ENCODE measurements around the gene MROH2B.
"Not testable (repeated sequence)": the region's sequence is repeated elsewhere in the genome, so short reads cannot be mapped to it uniquely, and the experiment has no call there.

The MROH2B gene

GRCh38 chr5:41071242-41071641, at the start of gene MROH2B:
Gene MROH2B (minus strand): TSS chr5:41071342. CDS start chr5:41070852, 490 bp downstream.
- DNase-seq = no peak

GRCh38 chr5:41120600-41120999, 49.5 kb upstream of the MROH2B start:
- DNase-seq = no peak

- DNase-seq = no peak
Observed at GRCh38 chr5:41118177-41118576, 47.0 kb upstream of the MROH2B start.

- DNase-seq = no peak
Observed at GRCh38 chr5:41115281-41115680, 44.1 kb upstream of the MROH2B start.

- no peak for DNase-seq
Observed at GRCh38 chr5:41112486-41113455, 41.6 kb upstream of the MROH2B start.

GRCh38 chr5:41109186-41109585, 38.0 kb upstream of the MROH2B start:
- DNase-seq = no peak

- DNase-seq = no peak
Observed at GRCh38 chr5:41102341-41102740, 31.2 kb upstream of the MROH2B start.

GRCh38 chr5:41097642-41098041, 26.5 kb upstream of the MROH2B start:
- DNase-seq = no peak

- no peak for DNase-seq
Observed at GRCh38 chr5:41095324-41096101, 24.4 kb upstream of the MROH2B start.

- no peak for DNase-seq
Observed at GRCh38 chr5:41094871-41095270, 23.7 kb upstream of the MROH2B start.

GRCh38 chr5:41093803-41094202, 22.7 kb upstream of the MROH2B start:
- no peak for DNase-seq

- no peak for DNase-seq
Observed at GRCh38 chr5:41087461-41087860, 16.3 kb upstream of the MROH2B start.

- DNase-seq = no peak
Observed at GRCh38 chr5:41083306-41083705, 12.2 kb upstream of the MROH2B start.

- DNase-seq = no peak
Observed at GRCh38 chr5:41071975-41072374, 833 bp upstream of the MROH2B start.

GRCh38 chr5:41067714-41068568, 3.2 kb downstream of the MROH2B start:
- no peak for DNase-seq

- no peak for DNase-seq
Observed at GRCh38 chr5:41065691-41066335, 5.3 kb downstream of the MROH2B start.

- no peak for DNase-seq
Observed at GRCh38 chr5:41057940-41058339, 13.2 kb downstream of the MROH2B start.

GRCh38 chr5:41057231-41057630, 13.9 kb downstream of the MROH2B start:
- DNase-seq = no peak

- no peak for DNase-seq
Observed at GRCh38 chr5:41048986-41049385, 22.2 kb downstream of the MROH2B start.

GRCh38 chr5:41043109-41043747, 27.9 kb downstream of the MROH2B start:
- DNase-seq = no peak

GRCh38 chr5:41032973-41033372, 38.2 kb downstream of the MROH2B start:
- DNase-seq = no peak

GRCh38 chr5:41022600-41022999, 48.5 kb downstream of the MROH2B start:
- not testable (repeated sequence) for DNase-seq
